K562 (cell line): ENCODE results near the gene ANKRD60. TPM values are rescaled to one million over a fixed set of nuclear protein-coding genes. Genes with fewer than 3 reads are reported as not detected.

Source experiments
- ATF2 ChIP-seq: sonication (generic); formaldehyde crosslinking; IDR thresholded peaks from 2 replicates; pipeline ENCODE4 v1.8.1; 2022; ENCODE audit warnings: missing genetic modification reagents
- CBX1 ChIP-seq: sonication (generic); IDR thresholded peaks from 2 replicates; pipeline ENCODE4 v1.6.1; 2016; ENCODE audit warnings: antibody characterized with exemption, low read depth, mild to moderate bottlenecking
- DPF2 ChIP-seq: fragments of 450-650 bp; IDR thresholded peaks from 2 replicates; pipeline ENCODE4 v1.6.1; 2016
- ELF4 ChIP-seq: fragments of 450-650 bp; formaldehyde crosslinking; IDR thresholded peaks from 2 replicates; pipeline ENCODE4 v1.4.0; 2022; ENCODE audit warnings: missing genetic modification characterization
- MCM7 ChIP-seq, 2 experiments: fragments of 450-650 bp; IDR thresholded peaks; 2 replicates each; pipeline ENCODE4 v1.6.1; 2016 to 2018
- NR4A1 ChIP-seq, 2 experiments: fragments of 250-450 bp in 1 of 2; fragments of 450-650 bp in 1 of 2; sonication (Bioruptor Pico) in 1 of 2; IDR thresholded peaks; 2 replicates each; pipeline versions ENCODE4 v1.4.0 to v1.6.1; 2016 to 2020; ENCODE audit warnings: mild to moderate bottlenecking in 2 of 2, missing compliant biosample characterization in 1 of 2, missing genetic modification characterization in 1 of 2, moderate library complexity in 1 of 2
- PTBP1 ChIP-seq: fragments of 200-400 bp; formaldehyde crosslinking; IDR thresholded peaks from 2 replicates; pipeline ENCODE4 v1.6.1; 2017; ENCODE audit warnings: low read depth, low read length
- SAFB ChIP-seq: fragments of 200-400 bp; formaldehyde crosslinking; IDR thresholded peaks from 2 replicates; pipeline ENCODE4 v1.6.1; 2017; ENCODE audit warnings: low read depth, low read length, borderline replicate concordance
- SREBF1 ChIP-seq: fragments of 150-350 bp; IDR thresholded peaks from 2 replicates; pipeline ENCODE4 v1.6.1; 2014; ENCODE audit warnings: antibody characterized with exemption, low read depth, low read length, borderline replicate concordance
- THAP7 ChIP-seq: fragments of 250-450 bp; sonication (Bioruptor Pico); IDR thresholded peaks from 2 replicates; pipeline ENCODE4 v1.5.0; 2021
- ZNF507 ChIP-seq: conservative IDR thresholded peaks from 2 replicates; pipeline ENCODE4 v1.6.1; 2017; ENCODE audit warnings: missing genetic modification characterization, missing compliant biosample characterization
- ZZZ3 ChIP-seq: fragments of 450-650 bp; IDR thresholded peaks from 2 replicates; pipeline ENCODE4 v1.6.1; 2016; ENCODE audit warnings: antibody characterized with exemption, mild to moderate bottlenecking, moderate library complexity
- polyA plus RNA-seq, 8 experiments: library from polyadenylated mRNA; depleted of rRNA in 4 of 8; stranded (reverse) in 5 of 8; unstranded in 3 of 8; fragments of >200 nt; fragmentation: Nextera tagmentation in 2 of 8; fragmentation: Illumina TruSeq in 1 of 8; extraction: Ambion mirVana in 2 of 8; extraction: Trizol in 1 of 8; gene quantifications; 2 replicates each; pipeline versions ENCODE4 v1.2.1 to v1.2.3, GENCODE V29; 2011 to 2014; ENCODE audit warnings: inconsistent platforms in 1 of 8, missing spikeins in 1 of 8
- total RNA-seq, 7 experiments: library from RNA; depleted of rRNA in 6 of 7; stranded (reverse); fragments of >200 nt in 6 of 7; fragmentation: Illumina TruSeq in 2 of 7; extraction: Trizol in 2 of 7; gene quantifications; 2 replicates each; pipeline versions ENCODE4 v1.2.1 to v1.2.3, GENCODE V29; 2011 to 2021; ENCODE audit warnings: low replicate concordance in 1 of 7

The ANKRD60 gene
- total and polyA plus RNA-seq, 9 of the 15 experiments (the other 6 are each of a cell fraction or from before 2014, with no cell fraction given) = not detected

GRCh38 chr20:58245931-58246330 lies 17.5 kb upstream of the ANKRD60 start (continued):
- TF ChIP-seq NR4A1 (CRISPR knock-in tag; IDR thresholded peaks at IDR 0.05) = no peak
- no peak for TF ChIP-seq NR4A1 (tag; IDR thresholded peaks at IDR 0.05)
- TF ChIP-seq THAP7 (CRISPR knock-in tag) = no peak
- TF ChIP-seq SREBF1 = no peak
- TF ChIP-seq DPF2 = no peak
- no peak for TF ChIP-seq SAFB
- no peak for TF ChIP-seq PTBP1
- no peak for TF ChIP-seq ELF4
- TF ChIP-seq ZNF507 = no peak
- TF ChIP-seq ZZZ3 = no peak
- TF ChIP-seq MCM7 (IDR thresholded peaks at IDR 0.05) = no peak
- TF ChIP-seq ATF2 (CRISPR knock-in tag) = no peak
- TF ChIP-seq CBX1 = no peak
- TF ChIP-seq, all 486 proteins: peak for 0
